Calu3 (cell line): ENCODE results near the gene RBL2. TPM values are rescaled to one million over a fixed set of nuclear protein-coding genes. Genes with fewer than 3 reads are reported as not detected.
A peak's percentile ranks its signal among the peaks of the same experiment; 100 is the strongest.
"Not testable (repeated sequence)": the region's sequence is repeated elsewhere in the genome, so short reads cannot be mapped to it uniquely, and the experiment has no call there.

Experiments
- BruUV-seq: library from RNA; stranded (reverse); fragments of 400-500 nt; replicated peaks from 2 replicates; lab custom pipeline; 2021; lab: Mats Ljungman, UMichigan
- CTCF ChIA-PET: fragments of 300-600 bp; sonication (Branson Sonifier 250); formaldehyde crosslinking; loops from one replicate; lab custom pipeline; 2022; ENCODE audit warnings: antibody characterized with exemption; lab: Charles Lee
- DNase-seq: peaks from one replicate; pipeline ENCODE4 v3.0.0; 2022
- H3K27ac Mint-ChIP-seq: one replicate; pipeline ENCODE4 v1.8.0; 2022; ENCODE audit warnings: mixed read lengths; ENCODE audit not compliant: unreplicated experiment
- H3K27me3 Mint-ChIP-seq: one replicate; pipeline ENCODE4 v1.8.0; 2022; ENCODE audit warnings: mixed read lengths; ENCODE audit not compliant: unreplicated experiment
- H3K36me3 Mint-ChIP-seq: one replicate; pipeline ENCODE4 v1.8.0; 2022; ENCODE audit warnings: mild to moderate bottlenecking, moderate library complexity, mixed read lengths; ENCODE audit not compliant: insufficient read depth, unreplicated experiment
- H3K4me1 Mint-ChIP-seq: one replicate; pipeline ENCODE4 v1.8.0; 2022; ENCODE audit warnings: mild to moderate bottlenecking, low read depth, mixed read lengths; ENCODE audit not compliant: unreplicated experiment
- H3K4me3 Mint-ChIP-seq: one replicate; pipeline ENCODE4 v1.8.0; 2022; ENCODE audit warnings: mild to moderate bottlenecking, low read depth, moderate library complexity, mixed read lengths; ENCODE audit not compliant: unreplicated experiment
- H3K9me3 Mint-ChIP-seq: one replicate; pipeline ENCODE4 v1.8.0; 2022; ENCODE audit warnings: low read depth, mixed read lengths; ENCODE audit not compliant: unreplicated experiment
- CTCF ChIP-seq: fragments of 200-600 bp; IDR thresholded peaks from one replicate; pipeline ENCODE4 v1.8.0; 2022; ENCODE audit warnings: antibody characterized with exemption; ENCODE audit not compliant: unreplicated experiment
- intact Hi-C: fragments of 100-400 bp; cut with micrococcal nuclease; formaldehyde crosslinking; loops from one replicate; pipeline ENCODE4 v1.10.0; 2022; ENCODE audit not compliant: unreplicated experiment
- total RNA-seq: library from RNA; stranded (reverse); gene quantifications from 2 replicates; pipeline ENCODE4 v1.2.3, GENCODE V29; 2022

The RBL2 gene
- total RNA-seq, 1 experiment from 2014 or later = 62.8 TPM

GRCh38 chr16:53417976-53418375 lies 16.3 kb upstream of the RBL2 start:
- CTCF ChIA-PET = no interaction called here
- no peak overlapping the region for H3K27ac Mint-ChIP-seq
- H3K9me3 Mint-ChIP-seq = no peaks in the 10 kb centered on the region
- DNase-seq = no peak
- intact Hi-C loops = no loop called here
- peaks cover 12% of the 10 kb centered on the region for H3K36me3 Mint-ChIP-seq
- no TSS peak for BruUV-seq
- TF ChIP-seq CTCF = no peak
- no peaks in the 10 kb centered on the region for H3K27me3 Mint-ChIP-seq
- no peak overlapping the region for H3K4me3 Mint-ChIP-seq
- H3K4me1 Mint-ChIP-seq = peaks cover 21% of the 10 kb centered on the region

- DNase-seq, H3K27ac Mint-ChIP-seq, H3K9me3 Mint-ChIP-seq, BruUV-seq, H3K27me3 Mint-ChIP-seq, intact Hi-C loops, H3K4me3 Mint-ChIP-seq, H3K36me3 Mint-ChIP-seq: not testable (repeated sequence)
- peaks cover 15% of the 10 kb centered on the region for H3K4me1 Mint-ChIP-seq
- CTCF ChIA-PET = interaction anchor here (1.4 kb wide), 1 partner anchor 10 kb away, joined by 3 read pairs; no protein-coding TSS in a partner anchor
Measured at GRCh38 chr16:53419383-53419709, 14.9 kb upstream of the RBL2 start.

DNA sequence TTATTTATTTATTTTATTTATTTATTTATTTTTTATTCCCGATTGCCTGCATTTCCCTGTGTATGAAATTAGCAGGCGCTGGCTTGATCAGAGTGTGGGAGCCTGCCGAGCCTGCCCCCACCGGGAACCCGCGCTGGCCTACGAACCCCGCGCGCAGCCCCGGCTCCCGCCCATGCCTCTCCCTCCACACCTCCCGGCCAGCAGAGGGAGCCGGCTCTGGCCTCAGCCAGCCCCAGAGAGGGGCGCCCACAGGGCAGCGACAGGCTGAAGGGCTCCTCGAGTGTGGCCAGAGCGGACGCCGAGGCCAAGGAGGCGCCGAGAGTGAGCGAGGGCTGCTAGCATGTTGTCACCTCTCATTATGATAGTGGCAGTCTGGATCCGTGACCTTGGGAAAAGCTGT lies 13.0 kb upstream of the RBL2 start:
- H3K4me3 Mint-ChIP-seq = no peak overlapping the region
- BruUV-seq = no TSS peak

GRCh38 chr16:53423968-53424367 lies 10.3 kb upstream of the RBL2 start:
- H3K27ac Mint-ChIP-seq, intact Hi-C loops, H3K4me1 Mint-ChIP-seq, H3K4me3 Mint-ChIP-seq, CTCF ChIA-PET, H3K9me3 Mint-ChIP-seq, BruUV-seq, H3K36me3 Mint-ChIP-seq, H3K27me3 Mint-ChIP-seq, DNase-seq: not testable (repeated sequence)

More for the DNA sequence above, 13.0 kb upstream of the RBL2 start:
- intact Hi-C loops = no loop called here
- TF ChIP-seq CTCF = peak; percentile 30
- Mint-ChIP-seq H3K4me1 (no peaks in the 10 kb centered on the region), H3K27ac (no peak overlapping the region), H3K36me3 (no peaks in the 10 kb centered on the region), H3K27me3 (no peaks in the 10 kb centered on the region), H3K9me3 (no peaks in the 10 kb centered on the region)
- DNase-seq = no peak
- CTCF ChIA-PET = no interaction called here

- intact Hi-C loops = loop anchor here (2.0 kb wide), 1 partner anchor 14 kb away; no protein-coding TSS in a partner anchor
- no peaks in the 10 kb centered on the region for H3K27me3 Mint-ChIP-seq
- CTCF ChIA-PET = no interaction called here
Measured at GRCh38 chr16:53428681-53429080, 5.6 kb upstream of the RBL2 start.

More at GRCh38 chr16:53428681-53429080, 5.6 kb upstream of the RBL2 start:
- no peaks in the 10 kb centered on the region for H3K9me3 Mint-ChIP-seq
- H3K36me3 Mint-ChIP-seq = peaks cover 12% of the 10 kb centered on the region
- BruUV-seq = no TSS peak
- H3K27ac Mint-ChIP-seq = peak overlapping the region; percentile 31
- H3K4me3 Mint-ChIP-seq = peak overlapping the region; percentile 24
- no peak for DNase-seq
- TF ChIP-seq CTCF = no peak
- peaks cover 39% of the 10 kb centered on the region for H3K4me1 Mint-ChIP-seq
